Islet of Langerhans (tissue), 1 donor: Measurements from ENCODE around the gene CLEC16A.
"Not testable (repeated sequence)": the region's sequence is repeated elsewhere in the genome, so short reads cannot be mapped to it uniquely, and the experiment has no call there.

Source experiments
- FAIRE-seq: peaks from one replicate; lab custom pipeline; 2011; peaks lifted over from hg19 to GRCh38; lab: Jason Lieb, UNC

The CLEC16A gene

GRCh38 chr16:10944249-10945064 is at the start of gene CLEC16A:
TSS of gene CLEC16A (plus strand) at chr16:10944564. CDS start at chr16:10944718, 154 bp downstream.
- FAIRE-seq = no peak

- no peak for FAIRE-seq
These were observed 49.1 kb upstream of the CLEC16A start for GRCh38 chr16:10895053-10895946.

GRCh38 chr16:10896165-10896564 is 48.2 kb upstream of the CLEC16A start:
- FAIRE-seq = no peak

- FAIRE-seq = no peak
These were observed 47.6 kb upstream of the CLEC16A start for GRCh38 chr16:10896723-10897122.

- FAIRE-seq = no peak
These were observed 47.2 kb upstream of the CLEC16A start for GRCh38 chr16:10897134-10897533.

GRCh38 chr16:10902999-10903398 is 41.4 kb upstream of the CLEC16A start:
- FAIRE-seq = no peak

- FAIRE-seq = no peak
These were observed 37.9 kb upstream of the CLEC16A start for GRCh38 chr16:10906482-10906881.

GRCh38 chr16:10906914-10907756 is 37.2 kb upstream of the CLEC16A start:
- FAIRE-seq = no peak

GRCh38 chr16:10907757-10908045 is 36.7 kb upstream of the CLEC16A start:
- FAIRE-seq = no peak

GRCh38 chr16:10911267-10911666 is 33.1 kb upstream of the CLEC16A start:
- FAIRE-seq = no peak

GRCh38 chr16:10916534-10916933 is 27.8 kb upstream of the CLEC16A start:
- no peak for FAIRE-seq

- FAIRE-seq = no peak
These were observed 25.9 kb upstream of the CLEC16A start for GRCh38 chr16:10918294-10919002.

- no peak for FAIRE-seq
These were observed 25.4 kb upstream of the CLEC16A start for GRCh38 chr16:10919003-10919351.

GRCh38 chr16:10920726-10921427 is 23.5 kb upstream of the CLEC16A start:
- FAIRE-seq = no peak

- FAIRE-seq = no peak
These were observed 22.6 kb upstream of the CLEC16A start for GRCh38 chr16:10921536-10922327.

- no peak for FAIRE-seq
These were observed 21.8 kb upstream of the CLEC16A start for GRCh38 chr16:10922328-10923145.

GRCh38 chr16:10923146-10923649 is 21.2 kb upstream of the CLEC16A start:
- no peak for FAIRE-seq

- FAIRE-seq = no peak
These were observed 20.6 kb upstream of the CLEC16A start for GRCh38 chr16:10923650-10924214.

- FAIRE-seq = not testable (repeated sequence)
These were observed 19.1 kb upstream of the CLEC16A start for GRCh38 chr16:10925285-10925684.
